K562 (cell line): ENCODE results near the gene TMEM38B. TPM values are rescaled to one million over a fixed set of nuclear protein-coding genes. Genes with fewer than 3 reads are reported as not detected.
A peak's percentile ranks its signal among the peaks of the same experiment; 100 is the strongest.

ENCODE experiments used
- ARHGAP35 ChIP-seq: fragments of 450-650 bp; IDR thresholded peaks from 2 replicates; pipeline ENCODE4 v1.6.1; 2018; ENCODE audit not compliant: partially characterized antibody
- ATF4 ChIP-seq: fragments of 450-650 bp; formaldehyde crosslinking; IDR thresholded peaks from 2 replicates; pipeline ENCODE4 v1.4.0; 2022; ENCODE audit warnings: mild to moderate bottlenecking, moderate library complexity
- FUS ChIP-seq: fragments of 200-400 bp; formaldehyde crosslinking; optimal IDR thresholded peaks from 2 replicates; pipeline ENCODE3; 2017; ENCODE audit warnings: low read depth, low read length
- GABPB2 ChIP-seq: fragments of 250-450 bp; sonication (Bioruptor Pico); conservative IDR thresholded peaks from 2 replicates; pipeline ENCODE4 v1.5.1; 2021; ENCODE audit warnings: mild to moderate bottlenecking
- RFX1 ChIP-seq: fragments of 450-650 bp; IDR thresholded peaks from 2 replicates; pipeline ENCODE4 v1.6.1; 2016; ENCODE audit warnings: mild to moderate bottlenecking, moderate library complexity
- SMAD1 ChIP-seq: fragments of 150-350 bp; IDR thresholded peaks from 2 replicates; pipeline ENCODE4 v1.6.1; 2014; ENCODE audit warnings: low read length, low read depth; ENCODE audit not compliant: partially characterized antibody
- SRSF1 ChIP-seq: fragments of 200-400 bp; formaldehyde crosslinking; IDR thresholded peaks from 2 replicates; pipeline ENCODE4 v1.6.1; 2017; ENCODE audit warnings: mild to moderate bottlenecking, low read depth, low read length, moderate library complexity
- TCFL5 ChIP-seq: fragments of 250-450 bp; sonication (Bioruptor Pico); conservative IDR thresholded peaks from 2 replicates; pipeline ENCODE4 v1.6.1; 2021; ENCODE audit warnings: mild to moderate bottlenecking, moderate library complexity, matching md5 sums
- ZFP30 ChIP-seq: fragments of 250-450 bp; sonication (Bioruptor Pico); IDR thresholded peaks from 2 replicates; pipeline ENCODE4 v1.8.0; 2022; ENCODE audit warnings: moderate library complexity, mild to moderate bottlenecking, inconsistent platforms, borderline replicate concordance
- ZKSCAN1 ChIP-seq: fragments of 150-350 bp; IDR thresholded peaks from 2 replicates; pipeline ENCODE4 v1.6.1; 2016; ENCODE audit warnings: low read depth, low read length
- ZNF175 ChIP-seq: fragments of 200-800 bp; sonication (Bioruptor generic); IDR thresholded peaks from 2 replicates; pipeline ENCODE4 v1.6.1; 2016; ENCODE audit warnings: low read depth, mild to moderate bottlenecking, missing genetic modification characterization, missing compliant biosample characterization
- ZNF239 ChIP-seq: fragments of 250-450 bp; sonication (Bioruptor Pico); IDR thresholded peaks from 2 replicates; pipeline ENCODE4 v1.4.0; 2020; ENCODE audit warnings: mild to moderate bottlenecking
- ZNF253 ChIP-seq: fragments of 250-450 bp; sonication (Bioruptor Pico); conservative IDR thresholded peaks from 2 replicates; pipeline ENCODE4 v1.6.1; 2021; ENCODE audit warnings: mild to moderate bottlenecking
- ZNF354B ChIP-seq: fragments of 250-450 bp; sonication (Bioruptor Pico); IDR thresholded peaks from 2 replicates; pipeline ENCODE4 v1.4.0; 2020
- ZNF431 ChIP-seq: sonication (generic); formaldehyde crosslinking; IDR thresholded peaks from 2 replicates; pipeline ENCODE4 v1.8.0; 2022; ENCODE audit warnings: mild to moderate bottlenecking, missing genetic modification reagents
- ZNF551 ChIP-seq: fragments of 250-450 bp; sonication (Bioruptor Pico); IDR thresholded peaks from 2 replicates; pipeline ENCODE4 v1.5.0; 2021; ENCODE audit warnings: mild to moderate bottlenecking, moderate library complexity
- ZNF592 ChIP-seq: fragments of 450-650 bp; IDR thresholded peaks from 2 replicates; pipeline ENCODE4 v1.6.1; 2017; ENCODE audit warnings: antibody characterized with exemption, mild to moderate bottlenecking
- polyA plus RNA-seq, 8 experiments: library from polyadenylated mRNA; depleted of rRNA in 4 of 8; stranded (reverse) in 5 of 8; unstranded in 3 of 8; fragments of >200 nt; fragmentation: Nextera tagmentation in 2 of 8; fragmentation: Illumina TruSeq in 1 of 8; extraction: Ambion mirVana in 2 of 8; extraction: Trizol in 1 of 8; gene quantifications; 2 replicates each; pipeline versions ENCODE4 v1.2.1 to v1.2.3, GENCODE V29; 2011 to 2014; ENCODE audit warnings: inconsistent platforms in 1 of 8, missing spikeins in 1 of 8
- total RNA-seq, 7 experiments: library from RNA; depleted of rRNA in 6 of 7; stranded (reverse); fragments of >200 nt in 6 of 7; fragmentation: Illumina TruSeq in 2 of 7; extraction: Trizol in 2 of 7; gene quantifications; 2 replicates each; pipeline versions ENCODE4 v1.2.1 to v1.2.3, GENCODE V29; 2011 to 2021; ENCODE audit warnings: low replicate concordance in 1 of 7
- TF ChIP-seq, protein P1 (sequence below): sonication (generic); formaldehyde crosslinking; IDR thresholded peaks from 2 replicates; pipeline ENCODE4 v1.4.0; 2020; ENCODE audit warnings: mild to moderate bottlenecking, missing genetic modification reagents
- TF ChIP-seq, protein P2 (sequence below): fragments of 450-650 bp; IDR thresholded peaks from 2 replicates; pipeline ENCODE4 v1.7.1; 2018; ENCODE audit warnings: mild to moderate bottlenecking, low read depth; ENCODE audit not compliant: partially characterized antibody

TMEM38B gene
- total and polyA plus RNA-seq, 9 of the 15 experiments (the other 6 are each of a cell fraction or from before 2014, with no cell fraction given) = 26.0 to 57.5 (median 38.5) TPM

DNA sequence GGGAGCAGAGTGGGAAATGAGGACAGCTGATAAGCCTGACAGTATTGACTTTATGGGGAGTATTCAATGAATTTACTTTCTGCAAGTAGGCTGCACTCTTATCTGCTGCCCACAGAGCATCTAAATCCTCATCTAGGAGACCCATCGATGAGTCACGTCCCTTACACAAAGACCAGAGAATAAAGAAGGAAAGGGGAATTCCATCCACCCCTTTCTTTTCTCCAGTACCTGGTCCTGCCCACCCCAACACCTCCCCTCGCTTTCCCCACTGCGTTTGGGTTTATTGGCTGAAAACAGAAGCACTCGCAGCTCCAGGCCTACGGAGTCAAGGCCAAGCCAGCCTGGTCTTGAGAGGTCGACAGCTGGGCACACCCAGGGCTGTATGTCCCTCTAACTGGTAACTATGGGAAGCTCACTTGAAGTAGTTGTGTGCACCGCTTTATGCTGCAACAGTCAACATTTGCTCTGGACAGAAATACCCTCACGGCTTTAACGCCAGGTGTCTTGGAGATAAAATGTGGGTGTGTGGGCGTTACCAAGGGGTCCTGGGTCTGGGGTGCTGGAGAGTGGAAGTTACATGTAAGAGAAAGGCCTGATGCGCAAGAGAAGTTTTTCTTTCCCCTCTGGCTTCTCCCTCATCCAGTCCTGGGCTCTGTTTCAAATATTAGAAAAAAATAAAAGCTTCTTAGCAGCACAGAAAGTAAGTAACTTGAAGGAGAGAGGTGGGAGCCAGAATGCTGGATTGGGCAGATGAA is 46.6 kb upstream of the TMEM38B start (continued):
- TF ChIP-seq SRSF1 (no peak), ATF4 (no peak), RFX1 (peak; percentile 53), GABPB2 (CRISPR knock-in tag) (no peak), ZNF551 (CRISPR knock-in tag) (no peak), ZFP30 (CRISPR knock-in tag) (no peak), ZKSCAN1 (no peak), ZNF592 (no peak), SMAD1 (peak; percentile 72), ZNF431 (CRISPR knock-in tag) (no peak), TCFL5 (no peak), ZNF239 (CRISPR knock-in tag) (no peak), FUS (no peak), ZNF253 (no peak), ZNF354B (CRISPR knock-in tag) (no peak), ZNF175 (CRISPR knock-in tag) (no peak), ARHGAP35 (no peak)
- TF ChIP-seq, protein P1, sequence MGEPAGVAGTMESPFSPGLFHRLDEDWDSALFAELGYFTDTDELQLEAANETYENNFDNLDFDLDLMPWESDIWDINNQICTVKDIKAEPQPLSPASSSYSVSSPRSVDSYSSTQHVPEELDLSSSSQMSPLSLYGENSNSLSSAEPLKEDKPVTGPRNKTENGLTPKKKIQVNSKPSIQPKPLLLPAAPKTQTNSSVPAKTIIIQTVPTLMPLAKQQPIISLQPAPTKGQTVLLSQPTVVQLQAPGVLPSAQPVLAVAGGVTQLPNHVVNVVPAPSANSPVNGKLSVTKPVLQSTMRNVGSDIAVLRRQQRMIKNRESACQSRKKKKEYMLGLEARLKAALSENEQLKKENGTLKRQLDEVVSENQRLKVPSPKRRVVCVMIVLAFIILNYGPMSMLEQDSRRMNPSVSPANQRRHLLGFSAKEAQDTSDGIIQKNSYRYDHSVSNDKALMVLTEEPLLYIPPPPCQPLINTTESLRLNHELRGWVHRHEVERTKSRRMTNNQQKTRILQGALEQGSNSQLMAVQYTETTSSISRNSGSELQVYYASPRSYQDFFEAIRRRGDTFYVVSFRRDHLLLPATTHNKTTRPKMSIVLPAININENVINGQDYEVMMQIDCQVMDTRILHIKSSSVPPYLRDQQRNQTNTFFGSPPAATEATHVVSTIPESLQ = no peak
- TF ChIP-seq, protein P2, sequence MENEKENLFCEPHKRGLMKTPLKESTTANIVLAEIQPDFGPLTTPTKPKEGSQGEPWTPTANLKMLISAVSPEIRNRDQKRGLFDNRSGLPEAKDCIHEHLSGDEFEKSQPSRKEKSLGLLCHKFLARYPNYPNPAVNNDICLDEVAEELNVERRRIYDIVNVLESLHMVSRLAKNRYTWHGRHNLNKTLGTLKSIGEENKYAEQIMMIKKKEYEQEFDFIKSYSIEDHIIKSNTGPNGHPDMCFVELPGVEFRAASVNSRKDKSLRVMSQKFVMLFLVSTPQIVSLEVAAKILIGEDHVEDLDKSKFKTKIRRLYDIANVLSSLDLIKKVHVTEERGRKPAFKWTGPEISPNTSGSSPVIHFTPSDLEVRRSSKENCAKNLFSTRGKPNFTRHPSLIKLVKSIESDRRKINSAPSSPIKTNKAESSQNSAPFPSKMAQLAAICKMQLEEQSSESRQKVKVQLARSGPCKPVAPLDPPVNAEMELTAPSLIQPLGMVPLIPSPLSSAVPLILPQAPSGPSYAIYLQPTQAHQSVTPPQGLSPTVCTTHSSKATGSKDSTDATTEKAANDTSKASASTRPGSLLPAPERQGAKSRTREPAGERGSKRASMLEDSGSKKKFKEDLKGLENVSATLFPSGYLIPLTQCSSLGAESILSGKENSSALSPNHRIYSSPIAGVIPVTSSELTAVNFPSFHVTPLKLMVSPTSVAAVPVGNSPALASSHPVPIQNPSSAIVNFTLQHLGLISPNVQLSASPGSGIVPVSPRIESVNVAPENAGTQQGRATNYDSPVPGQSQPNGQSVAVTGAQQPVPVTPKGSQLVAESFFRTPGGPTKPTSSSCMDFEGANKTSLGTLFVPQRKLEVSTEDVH = no peak
